MCF 10A (cell line): Measurements from ENCODE around the gene RNPEP. TPM values are rescaled to one million over a fixed set of nuclear protein-coding genes. Genes with fewer than 3 reads are reported as not detected.
A peak's percentile ranks its signal among the peaks of the same experiment; 100 is the strongest.
"Not testable (repeated sequence)": the region's sequence is repeated elsewhere in the genome, so short reads cannot be mapped to it uniquely, and the experiment has no call there.

ENCODE experiments used
- BruUV-seq: library from RNA; stranded (reverse); fragments of 400-500 nt; replicated peaks from 2 replicates; lab custom pipeline; 2021; lab: Mats Ljungman, UMichigan
- CTCF ChIA-PET: fragments of 300-600 bp; sonication (Branson Sonifier 250); formaldehyde crosslinking; extraction: SDS; loops from one replicate; lab custom pipeline; 2021; ENCODE audit warnings: antibody characterized with exemption, inconsistent platforms; lab: Yijun Ruan, JAX
- POLR2A ChIA-PET: fragments of 300-600, 350-650 bp; sonication (Branson Sonifier 250); formaldehyde crosslinking; extraction: SDS; loops from one replicate; lab custom pipeline; 2020; ENCODE audit warnings: antibody characterized with exemption, inconsistent platforms; lab: Yijun Ruan, JAX
- DNase-seq: peaks from one replicate; pipeline ENCODE4 v3.0.0-alpha.2; 2018; ENCODE audit not compliant: unreplicated experiment
- H3K27ac Mint-ChIP-seq: one replicate; pipeline ENCODE4 v1.8.0; 2022; ENCODE audit warnings: mild to moderate bottlenecking, low read depth, mixed read lengths; ENCODE audit not compliant: unreplicated experiment
- H3K27me3 Mint-ChIP-seq: one replicate; pipeline ENCODE4 v1.8.0; 2022; ENCODE audit warnings: mixed read lengths; ENCODE audit not compliant: insufficient read depth, unreplicated experiment
- H3K36me3 Mint-ChIP-seq: one replicate; pipeline ENCODE4 v1.8.0; 2022; ENCODE audit warnings: mild to moderate bottlenecking, moderate library complexity, mixed read lengths; ENCODE audit not compliant: insufficient read depth, unreplicated experiment
- H3K4me1 Mint-ChIP-seq: one replicate; pipeline ENCODE4 v1.8.0; 2022; ENCODE audit warnings: mixed read lengths; ENCODE audit not compliant: insufficient read depth, unreplicated experiment
- H3K4me3 Mint-ChIP-seq: one replicate; pipeline ENCODE4 v1.8.0; 2022; ENCODE audit warnings: mild to moderate bottlenecking, moderate library complexity, mixed read lengths; ENCODE audit not compliant: unreplicated experiment
- H3K9me3 Mint-ChIP-seq: one replicate; pipeline ENCODE4 v1.8.0; 2022; ENCODE audit warnings: mixed read lengths; ENCODE audit not compliant: unreplicated experiment
- CTCF ChIP-seq: fragments of 200-600 bp; IDR thresholded peaks from one replicate; pipeline ENCODE4 v1.8.0; 2022; ENCODE audit warnings: antibody characterized with exemption, mild to moderate bottlenecking; ENCODE audit not compliant: unreplicated experiment
- intact Hi-C: fragments of 100-400 bp; cut with micrococcal nuclease; formaldehyde crosslinking; loops from 2 replicates; pipeline ENCODE4 v1.14.1; 2022
- total RNA-seq: library from RNA; stranded (reverse); gene quantifications from 2 replicates; pipeline ENCODE4 v1.2.3, GENCODE V29; 2022

The RNPEP gene
- total RNA-seq, 1 experiment from 2014 or later = 155 TPM

GRCh38 chr1:202017749-202018467 is 35.5 kb downstream of the RNPEP start:
- peaks cover 33% of the 10 kb centered on the region for H3K4me1 Mint-ChIP-seq
- H3K9me3 Mint-ChIP-seq = no peaks in the 10 kb centered on the region
- ChIA-PET CTCF (interaction anchor here (0.6 to 22.6 kb wide), 14 partner anchors 10 to 219 kb away, joined by 3 to 1380 read pairs (median 4); partner anchors contain the start of gene GPR37L1), POLR2A (interaction anchor here (0.6 to 4.3 kb wide), 7 partner anchors 12 to 167 kb away, joined by 3 to 23 read pairs (median 7); no protein-coding TSS in a partner anchor)
- DNase-seq = no peak
- no peak for TF ChIP-seq CTCF
- intact Hi-C loops = loop anchor here (5.0 kb wide), 1 partner anchor 39 kb away; no protein-coding TSS in a partner anchor
- H3K4me3 Mint-ChIP-seq = no peak overlapping the region
- peak overlapping the region; percentile 39 for H3K27ac Mint-ChIP-seq
- no TSS peak for BruUV-seq
- H3K36me3 Mint-ChIP-seq = no peaks in the 10 kb centered on the region
- H3K27me3 Mint-ChIP-seq = peaks cover 13% of the 10 kb centered on the region

- TF ChIP-seq CTCF = no peak
- Mint-ChIP-seq H3K36me3 (no peaks in the 10 kb centered on the region), H3K27ac (peak overlapping the region; percentile 39), H3K9me3 (no peaks in the 10 kb centered on the region), H3K4me1 (peaks cover 41% of the 10 kb centered on the region), H3K4me3 (peak overlapping the region; percentile 37), H3K27me3 (peaks cover 13% of the 10 kb centered on the region)
- ChIA-PET CTCF (interaction anchor here (0.7 to 22.6 kb wide), 6 partner anchors 10 to 135 kb away, joined by 3 to 1380 read pairs (median 4); partner anchors contain the start of gene GPR37L1), POLR2A (interaction anchor here (0.6 to 4.3 kb wide), 5 partner anchors 11 to 168 kb away, joined by 3 to 23 read pairs (median 7); no protein-coding TSS in a partner anchor)
- DNase-seq = peak; percentile 94
- intact Hi-C loops = loop anchor here (5.0 kb wide), 1 partner anchor 39 kb away; no protein-coding TSS in a partner anchor
- BruUV-seq = no TSS peak
Measured at GRCh38 chr1:202018468-202019234, 36.2 kb downstream of the RNPEP start.

GRCh38 chr1:202019235-202019558 is 36.7 kb downstream of the RNPEP start:
- DNase-seq = peak; percentile 81
- H3K4me3 Mint-ChIP-seq = peak overlapping the region; percentile 37

GRCh38 chr1:202023001-202023433 is 40.6 kb downstream of the RNPEP start:
- H3K4me3 Mint-ChIP-seq = no peak overlapping the region

More at GRCh38 chr1:202019235-202019558, 36.7 kb downstream of the RNPEP start:
- H3K9me3 Mint-ChIP-seq, BruUV-seq, H3K36me3 Mint-ChIP-seq: not testable (repeated sequence)
- intact Hi-C loops = loop anchor here (5.0 kb wide), 1 partner anchor 38 kb away; no protein-coding TSS in a partner anchor
- Mint-ChIP-seq H3K27me3 (peaks cover 13% of the 10 kb centered on the region), H3K4me1 (peaks cover 41% of the 10 kb centered on the region), H3K27ac (peak overlapping the region; percentile 39)
- ChIA-PET POLR2A (interaction anchor here (4.3 kb wide), 1 partner anchor 93 kb away, joined by 14 read pairs; no protein-coding TSS in a partner anchor), CTCF (interaction anchor here (0.6 to 6.4 kb wide), 6 partner anchors 9 to 100 kb away, joined by 3 to 39 read pairs (median 3); no protein-coding TSS in a partner anchor)

More at GRCh38 chr1:202023001-202023433, 40.6 kb downstream of the RNPEP start:
- POLR2A ChIA-PET = interaction anchor here (0.5 to 5.0 kb wide), 16 partner anchors 8 to 780 kb away, joined by 3 to 45 read pairs (median 4); partner anchors contain the start of genes ELF3, RNPEP and TIMM17A
- intact Hi-C loops = no loop called here
- Mint-ChIP-seq H3K27ac (no peak overlapping the region), H3K4me1 (peaks cover 40% of the 10 kb centered on the region), H3K27me3 (peaks cover 16% of the 10 kb centered on the region), H3K36me3 (no peaks in the 10 kb centered on the region), H3K9me3 (no peaks in the 10 kb centered on the region)
- DNase-seq = peak; percentile 99
- CTCF ChIA-PET = interaction anchor here (0.6 to 6.4 kb wide), 16 partner anchors 10 to 1189 kb away, joined by 3 to 65 read pairs (median 5); partner anchors contain the start of genes ELF3 and SHISA4
- no TSS peak for BruUV-seq
- no peak for TF ChIP-seq CTCF
